PFSK-1 (cell line): ENCODE data around the gene NTM.

Experiments
- FOXP2 ChIP-seq: optimal IDR thresholded peaks from 2 replicates; pipeline ENCODE3; 2011; ENCODE audit warnings: borderline replicate concordance, control low read depth, inconsistent platforms; ENCODE audit not compliant: insufficient read depth; ENCODE audit errors: extremely low read length, extremely low read depth
- POLR2AphosphoS5 ChIP-seq: IDR thresholded peaks from 2 replicates; pipeline ENCODE4 v1.6.1; 2012; ENCODE audit warnings: low read depth, mild to moderate bottlenecking, control low read depth, low read length, moderate library complexity
- SIN3A ChIP-seq: IDR thresholded peaks from 2 replicates; pipeline ENCODE4 v1.6.1; 2012; ENCODE audit warnings: mild to moderate bottlenecking, low read length, moderate library complexity, borderline replicate concordance; ENCODE audit not compliant: insufficient read depth
- TAF1 ChIP-seq: IDR thresholded peaks from 2 replicates; pipeline ENCODE4 v1.6.1; 2012; ENCODE audit warnings: low read length, control low read depth, borderline replicate concordance; ENCODE audit not compliant: insufficient read depth
- TF ChIP-seq, protein P1 (sequence below), 2 experiments: IDR thresholded peaks; 2 replicates each; pipeline versions ENCODE4 v1.6.1 to v1.8.0; 2011 to 2012; ENCODE audit warnings: low read depth in 2 of 2, low read length in 2 of 2, control low read depth in 1 of 2, inconsistent platforms in 1 of 2, mild to moderate bottlenecking in 1 of 2, moderate library complexity in 1 of 2; ENCODE audit not compliant: insufficient read depth in 1 of 2

The NTM gene

GRCh38 chr11:131373095-131373725, 2.8 kb downstream of the NTM start:
- no peak for TF ChIP-seq TAF1
- no peak for TF ChIP-seq FOXP2
- TF ChIP-seq, protein P1, sequence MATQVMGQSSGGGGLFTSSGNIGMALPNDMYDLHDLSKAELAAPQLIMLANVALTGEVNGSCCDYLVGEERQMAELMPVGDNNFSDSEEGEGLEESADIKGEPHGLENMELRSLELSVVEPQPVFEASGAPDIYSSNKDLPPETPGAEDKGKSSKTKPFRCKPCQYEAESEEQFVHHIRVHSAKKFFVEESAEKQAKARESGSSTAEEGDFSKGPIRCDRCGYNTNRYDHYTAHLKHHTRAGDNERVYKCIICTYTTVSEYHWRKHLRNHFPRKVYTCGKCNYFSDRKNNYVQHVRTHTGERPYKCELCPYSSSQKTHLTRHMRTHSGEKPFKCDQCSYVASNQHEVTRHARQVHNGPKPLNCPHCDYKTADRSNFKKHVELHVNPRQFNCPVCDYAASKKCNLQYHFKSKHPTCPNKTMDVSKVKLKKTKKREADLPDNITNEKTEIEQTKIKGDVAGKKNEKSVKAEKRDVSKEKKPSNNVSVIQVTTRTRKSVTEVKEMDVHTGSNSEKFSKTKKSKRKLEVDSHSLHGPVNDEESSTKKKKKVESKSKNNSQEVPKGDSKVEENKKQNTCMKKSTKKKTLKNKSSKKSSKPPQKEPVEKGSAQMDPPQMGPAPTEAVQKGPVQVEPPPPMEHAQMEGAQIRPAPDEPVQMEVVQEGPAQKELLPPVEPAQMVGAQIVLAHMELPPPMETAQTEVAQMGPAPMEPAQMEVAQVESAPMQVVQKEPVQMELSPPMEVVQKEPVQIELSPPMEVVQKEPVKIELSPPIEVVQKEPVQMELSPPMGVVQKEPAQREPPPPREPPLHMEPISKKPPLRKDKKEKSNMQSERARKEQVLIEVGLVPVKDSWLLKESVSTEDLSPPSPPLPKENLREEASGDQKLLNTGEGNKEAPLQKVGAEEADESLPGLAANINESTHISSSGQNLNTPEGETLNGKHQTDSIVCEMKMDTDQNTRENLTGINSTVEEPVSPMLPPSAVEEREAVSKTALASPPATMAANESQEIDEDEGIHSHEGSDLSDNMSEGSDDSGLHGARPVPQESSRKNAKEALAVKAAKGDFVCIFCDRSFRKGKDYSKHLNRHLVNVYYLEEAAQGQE (IDR thresholded peaks at IDR 0.05; ENCODE audit: insufficient read depth in 1 of 2, low read depth in 2 of 2, low read length in 2 of 2), result no peak
- TF ChIP-seq POLR2AphosphoS5, result no peak
- no peak for TF ChIP-seq SIN3A

- TF ChIP-seq SIN3A (no peak), TAF1 (no peak), FOXP2 (no peak), POLR2AphosphoS5 (no peak)
- TF ChIP-seq, protein P1 (IDR thresholded peaks at IDR 0.05; ENCODE audit: insufficient read depth in 1 of 2, low read depth in 2 of 2, low read length in 2 of 2), result no peak
Measured at GRCh38 chr11:131373756-131374155, 3.3 kb downstream of the NTM start.

DNA sequence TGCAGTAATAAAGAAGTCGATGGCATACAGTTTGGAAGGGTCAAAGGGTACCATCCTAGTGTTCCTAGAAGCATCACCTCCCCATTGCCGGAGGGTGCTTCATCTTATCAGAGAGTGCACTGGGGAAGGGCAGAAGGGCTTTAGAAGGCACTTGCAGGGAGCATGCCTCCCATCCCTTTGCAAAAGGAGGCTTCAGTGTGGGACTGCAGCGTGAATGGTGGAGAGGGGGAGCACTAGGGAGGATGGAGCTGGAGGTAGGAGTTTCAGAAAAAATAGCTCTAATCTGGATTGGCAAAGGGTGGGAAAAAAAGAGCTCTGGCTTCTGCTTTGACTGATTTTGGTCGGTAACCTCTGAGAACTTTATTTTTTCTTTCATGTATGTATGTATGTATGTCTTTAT, 5.0 kb downstream of the NTM start:
- TF ChIP-seq SIN3A, result no peak
- no peak for TF ChIP-seq FOXP2
- TF ChIP-seq, protein P1 (IDR thresholded peaks at IDR 0.05; ENCODE audit: insufficient read depth in 1 of 2, low read depth in 2 of 2, low read length in 2 of 2), result no peak
- no peak for TF ChIP-seq POLR2AphosphoS5
- TF ChIP-seq TAF1, result no peak

DNA sequence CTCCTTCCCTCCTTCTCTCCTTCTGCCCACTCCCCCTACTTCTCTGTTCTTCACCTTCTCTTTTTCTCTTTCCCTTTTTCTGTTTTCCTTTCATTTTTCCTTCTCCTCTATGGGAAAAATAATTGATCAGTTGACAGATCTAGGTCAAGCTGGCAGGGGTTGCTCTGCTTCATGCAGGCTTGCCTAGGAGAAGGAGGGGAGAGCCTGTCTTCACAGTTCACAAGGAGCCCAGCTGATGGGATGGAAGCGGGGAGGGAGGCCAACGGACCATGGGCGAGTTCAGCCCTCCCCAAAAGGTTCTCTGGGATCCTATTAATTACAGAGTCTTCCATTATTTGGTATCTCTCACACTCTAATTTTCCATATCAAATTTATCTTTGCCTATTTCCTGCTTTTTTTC, 5.5 kb downstream of the NTM start:
- TF ChIP-seq TAF1 (no peak), SIN3A (no peak), POLR2AphosphoS5 (no peak), FOXP2 (no peak)
- TF ChIP-seq, protein P1 (IDR thresholded peaks at IDR 0.05; ENCODE audit: insufficient read depth in 1 of 2, low read depth in 2 of 2, low read length in 2 of 2), result no peak
